Epithelial cell of proximal tubule (primary cell): Measurements from ENCODE around the gene BCO2. TPM values are rescaled to one million over a fixed set of nuclear protein-coding genes. Genes with fewer than 3 reads are reported as not detected.

Experiments
- DNase-seq: peaks from one replicate; pipeline ENCODE4 v3.0.0-alpha.2; 2011; ENCODE audit warnings: low read depth
- H3K4me3 ChIP-seq: 2 replicates; pipeline ENCODE4 v1.5.1; 2011; ENCODE audit warnings: low read depth, mild to moderate bottlenecking, low read length
- total RNA-seq: library from RNA; depleted of rRNA; stranded (reverse); fragments of >200 nt; gene quantifications from 2 replicates; pipeline ENCODE4 v1.2.3, GENCODE V29; 2015
- TF ChIP-seq, protein P1 (sequence below): conservative IDR thresholded peaks from 2 replicates; pipeline ENCODE4 v1.5.1; 2012; ENCODE audit warnings: low read depth, mild to moderate bottlenecking, low read length

Gene BCO2
- total RNA-seq, 1 donor from 2014 or later: 0.52 TPM

DNA sequence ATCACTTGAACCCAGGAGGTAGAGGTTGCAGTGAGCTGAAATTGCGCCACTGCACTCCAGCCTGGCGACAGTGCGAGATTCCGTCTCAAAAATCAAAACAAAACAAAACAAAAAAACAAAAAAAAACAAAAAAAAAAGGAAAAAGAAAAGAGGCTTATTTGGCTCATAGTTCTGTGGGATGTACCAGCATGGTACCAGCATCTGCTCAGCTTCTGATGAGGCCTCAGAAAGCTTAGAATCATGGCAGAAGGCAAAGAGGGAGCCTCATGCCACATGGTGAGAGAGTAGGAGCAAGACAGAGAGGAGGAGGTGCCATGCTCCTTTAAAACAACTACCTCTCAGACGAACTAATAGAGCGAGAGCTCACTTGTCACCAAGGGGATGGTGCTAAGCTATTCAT lies 40.3 kb downstream of the BCO2 start:
- H3K4me3 ChIP-seq: no peak overlapping the region
- TF ChIP-seq, protein P1, sequence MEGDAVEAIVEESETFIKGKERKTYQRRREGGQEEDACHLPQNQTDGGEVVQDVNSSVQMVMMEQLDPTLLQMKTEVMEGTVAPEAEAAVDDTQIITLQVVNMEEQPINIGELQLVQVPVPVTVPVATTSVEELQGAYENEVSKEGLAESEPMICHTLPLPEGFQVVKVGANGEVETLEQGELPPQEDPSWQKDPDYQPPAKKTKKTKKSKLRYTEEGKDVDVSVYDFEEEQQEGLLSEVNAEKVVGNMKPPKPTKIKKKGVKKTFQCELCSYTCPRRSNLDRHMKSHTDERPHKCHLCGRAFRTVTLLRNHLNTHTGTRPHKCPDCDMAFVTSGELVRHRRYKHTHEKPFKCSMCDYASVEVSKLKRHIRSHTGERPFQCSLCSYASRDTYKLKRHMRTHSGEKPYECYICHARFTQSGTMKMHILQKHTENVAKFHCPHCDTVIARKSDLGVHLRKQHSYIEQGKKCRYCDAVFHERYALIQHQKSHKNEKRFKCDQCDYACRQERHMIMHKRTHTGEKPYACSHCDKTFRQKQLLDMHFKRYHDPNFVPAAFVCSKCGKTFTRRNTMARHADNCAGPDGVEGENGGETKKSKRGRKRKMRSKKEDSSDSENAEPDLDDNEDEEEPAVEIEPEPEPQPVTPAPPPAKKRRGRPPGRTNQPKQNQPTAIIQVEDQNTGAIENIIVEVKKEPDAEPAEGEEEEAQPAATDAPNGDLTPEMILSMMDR: no peak
- DNase-seq: no peak

DNA sequence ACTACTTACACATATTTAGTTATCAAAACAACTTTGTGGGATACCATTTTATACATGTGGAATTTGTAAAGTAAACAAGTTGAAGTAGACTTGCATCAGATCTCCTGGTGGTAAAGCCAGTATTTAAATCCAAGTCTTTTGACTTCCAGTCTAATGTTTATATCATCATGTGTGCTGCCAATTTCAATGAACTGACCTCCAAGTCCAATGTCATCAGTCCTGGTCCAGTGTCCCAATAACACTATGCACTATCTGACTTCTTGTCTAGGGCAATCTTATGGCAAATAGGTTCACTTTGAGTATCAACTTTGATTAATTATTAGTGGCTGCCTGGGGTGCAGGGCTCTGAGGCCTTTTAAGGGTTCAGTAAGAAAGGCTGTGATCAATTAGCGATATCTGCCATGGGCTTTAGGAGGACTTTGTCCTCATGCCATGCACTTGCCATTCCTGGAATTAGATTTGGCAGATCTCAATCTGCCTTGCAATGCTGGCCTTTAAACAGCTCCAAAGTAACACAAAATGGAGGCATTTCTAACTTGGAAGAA lies 41.3 kb downstream of the BCO2 start:
- DNase-seq: no peak
- H3K4me3 ChIP-seq: no peak overlapping the region
- TF ChIP-seq, protein P1: no peak

DNA sequence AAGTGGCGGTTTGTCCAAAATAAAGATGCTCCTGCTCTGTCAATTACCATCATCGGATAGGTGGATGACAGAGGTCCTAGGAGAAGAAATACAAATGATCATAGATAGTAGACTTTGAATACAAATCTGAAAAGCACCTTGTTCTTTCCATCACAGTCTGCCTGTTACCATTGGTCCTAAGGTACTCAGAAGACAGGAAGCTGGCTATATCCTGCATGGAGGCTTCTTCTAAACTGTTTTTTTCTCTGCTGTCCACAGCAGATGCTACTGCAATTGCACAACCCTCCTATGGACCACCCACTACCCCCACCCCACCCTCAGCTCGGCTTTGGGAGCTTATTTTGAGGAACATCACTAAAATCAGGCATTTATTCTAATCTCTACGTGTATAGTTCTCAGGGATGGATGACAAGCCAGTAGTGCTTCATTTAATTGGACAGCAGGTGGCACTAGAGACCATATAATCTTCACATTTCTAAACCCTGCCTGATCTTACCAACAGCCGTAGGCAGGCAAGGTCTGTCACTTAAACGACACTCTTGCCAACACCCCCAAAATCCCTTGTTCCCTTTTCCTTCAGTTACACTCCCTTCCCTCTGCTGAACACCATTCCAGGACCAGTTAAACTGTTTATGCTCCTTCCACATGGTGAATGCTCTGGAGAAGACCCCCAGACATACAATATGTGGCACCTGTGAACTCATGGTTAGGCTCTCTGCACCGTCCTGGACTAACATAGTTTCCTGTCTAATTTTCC lies 44.3 kb downstream of the BCO2 start:
- TF ChIP-seq, protein P1: peak; percentile 71
- H3K4me3 ChIP-seq: no peak overlapping the region
- no peak for DNase-seq

DNA sequence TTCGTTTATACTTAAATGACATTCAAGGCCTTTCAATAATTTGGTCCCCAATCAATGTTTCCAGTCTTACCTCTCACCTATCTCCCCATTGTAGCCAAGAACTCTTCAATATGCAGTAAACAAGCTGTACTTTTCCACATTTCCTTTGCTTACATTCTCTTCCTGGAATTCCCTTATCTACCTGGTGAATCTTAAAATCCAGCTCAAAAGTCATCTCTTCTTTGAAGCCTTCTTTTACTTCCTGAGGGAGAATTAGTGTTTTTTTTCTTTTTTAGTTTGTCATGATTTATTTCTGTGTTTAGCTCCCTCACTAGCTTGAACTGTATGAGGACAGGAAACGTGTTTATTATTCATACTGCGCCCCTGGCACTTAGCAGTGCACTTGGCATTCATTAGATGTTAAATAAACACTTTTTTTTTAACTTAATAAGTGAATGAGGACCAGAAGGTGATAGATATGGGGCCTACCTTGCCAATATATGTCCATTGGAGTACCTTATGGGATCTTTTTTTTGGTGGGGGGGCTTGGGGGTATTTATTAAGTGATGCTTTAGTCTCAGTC lies 46.0 kb downstream of the BCO2 start:
- TF ChIP-seq, protein P1: no peak
- H3K4me3 ChIP-seq: no peak overlapping the region
- DNase-seq: no peak

DNA sequence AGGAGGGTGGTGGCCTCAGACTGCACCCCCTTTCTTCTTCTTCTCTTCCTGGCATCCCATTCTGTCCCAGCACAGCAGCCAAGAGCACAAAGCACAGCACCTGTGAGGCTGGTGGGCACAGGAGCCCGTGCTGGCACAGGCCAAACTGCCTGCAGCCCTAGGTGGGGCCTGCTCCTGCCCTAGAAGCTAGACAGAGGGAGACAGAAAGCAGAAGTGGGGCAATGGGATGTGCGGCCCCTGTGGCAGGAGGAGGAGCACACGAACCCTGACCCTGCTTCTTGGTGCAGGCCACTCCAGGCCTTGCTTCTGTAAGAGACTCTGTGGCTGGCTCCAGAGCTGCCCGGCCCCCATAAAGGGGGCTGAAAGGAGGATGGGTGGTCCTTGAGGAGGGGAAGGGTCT lies 47.0 kb downstream of the BCO2 start:
- DNase-seq: no peak
- H3K4me3 ChIP-seq: no peak overlapping the region
- TF ChIP-seq, protein P1: no peak

DNA sequence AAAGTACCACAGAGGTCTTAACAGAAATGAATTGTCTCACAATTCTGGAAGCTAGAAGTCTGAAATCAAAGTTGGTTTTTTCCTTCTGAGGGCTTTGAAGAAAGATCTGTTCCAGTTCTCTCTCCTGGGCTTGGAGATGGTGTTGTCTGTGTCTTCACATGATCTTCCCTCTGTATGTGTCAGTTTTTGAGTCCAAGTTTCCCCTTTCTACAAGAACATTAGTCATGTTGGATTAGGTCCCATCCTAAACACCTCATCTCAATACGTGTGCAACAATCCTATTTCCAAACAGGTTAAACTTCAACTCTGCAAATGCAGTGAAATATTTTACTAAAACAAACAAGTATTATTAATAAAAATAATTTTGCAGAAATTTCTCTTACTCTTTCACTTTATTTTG lies 47.8 kb downstream of the BCO2 start:
- TF ChIP-seq, protein P1: no peak
- no peak overlapping the region for H3K4me3 ChIP-seq
- DNase-seq: peak; percentile 20
